ENCODE data around the gene DLX4.

GRCh38 chr17:49972486-49973270, 3.7 kb downstream of the DLX4 start:
- TF ChIP-seq POLR2A (IDR thresholded peaks at IDR 0.05; ENCODE audit: low read depth, low read length) (no peak), POLR2AphosphoS5 (IDR thresholded peaks at IDR 0.05; ENCODE audit: low read depth, low read length) (no peak)
